OCI-M2 (cell line): ENCODE measurements around the gene SORCS2.
"Not testable (repeated sequence)": the region's sequence is repeated elsewhere in the genome, so short reads cannot be mapped to it uniquely, and the experiment has no call there.

Experiments
- DNase-seq: peaks from one replicate; lab custom pipeline; 2025; ENCODE audit not compliant: unreplicated experiment; lab: John Stamatoyannopoulos, UW

SORCS2 gene

DNA sequence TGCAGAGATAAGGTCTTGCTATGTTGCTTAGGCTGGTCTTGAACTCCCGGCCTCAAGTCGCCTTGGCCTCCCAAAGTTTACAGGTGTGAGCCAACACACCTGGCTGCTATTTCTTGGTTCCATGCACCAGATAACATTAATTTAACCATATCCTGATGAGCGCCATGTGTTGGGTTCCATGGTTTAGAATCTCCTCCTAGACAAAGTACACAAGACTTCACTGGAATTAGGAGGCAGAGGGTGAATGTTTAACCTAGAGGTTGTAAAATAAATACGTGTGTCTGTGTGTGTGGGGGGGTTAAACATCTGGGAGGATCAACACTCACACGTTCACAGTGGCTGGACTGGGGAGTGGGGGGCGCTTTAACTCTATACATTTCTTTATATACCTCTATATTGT lies 32.4 kb upstream of the SORCS2 start:
- no peak for DNase-seq

DNA sequence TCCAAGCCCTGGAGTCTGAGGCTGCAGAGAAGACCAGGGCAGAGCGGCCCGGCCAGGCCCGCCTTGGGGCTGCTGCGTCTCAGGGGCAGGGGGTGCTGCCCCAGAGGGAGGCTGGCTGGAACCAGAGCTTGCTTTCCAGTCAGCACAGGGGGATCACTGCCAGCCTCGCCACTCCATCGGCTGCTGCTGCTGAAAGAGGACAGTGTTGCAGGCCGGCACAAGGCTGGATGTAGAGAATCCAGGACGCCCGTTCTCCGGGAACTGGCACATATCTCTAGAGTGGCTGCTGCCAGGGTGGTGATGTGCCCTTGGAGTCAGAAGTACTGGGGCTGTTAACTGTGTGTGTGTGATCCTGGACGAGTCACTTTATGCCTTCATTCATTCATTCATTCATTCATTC lies 31.9 kb upstream of the SORCS2 start:
- DNase-seq, result no peak

DNA sequence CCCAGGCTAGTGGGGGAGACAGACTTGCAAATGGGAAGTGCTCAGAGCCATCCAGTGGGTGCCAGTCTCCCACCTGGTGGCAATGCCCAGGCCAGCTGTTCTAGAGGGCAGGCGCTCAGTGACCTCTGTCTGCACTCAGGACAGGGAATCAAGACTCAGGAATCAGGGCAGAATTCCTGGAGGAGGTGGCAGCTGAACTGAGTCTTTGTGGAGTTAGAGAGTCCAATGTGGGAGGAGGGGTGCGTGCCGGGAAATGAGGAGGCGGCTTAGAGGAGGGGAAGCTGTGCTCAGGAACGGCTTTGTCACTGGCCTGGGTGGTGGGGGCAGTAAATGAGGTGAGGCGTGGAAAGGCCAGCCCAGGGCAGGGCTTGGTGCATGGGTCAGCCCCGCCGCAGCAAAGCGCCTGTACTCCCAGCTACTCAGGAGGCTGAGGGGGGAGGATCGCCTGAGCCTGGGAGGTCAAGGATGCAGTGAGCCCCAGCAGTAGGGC lies 31.3 kb upstream of the SORCS2 start:
- no peak for DNase-seq

DNA sequence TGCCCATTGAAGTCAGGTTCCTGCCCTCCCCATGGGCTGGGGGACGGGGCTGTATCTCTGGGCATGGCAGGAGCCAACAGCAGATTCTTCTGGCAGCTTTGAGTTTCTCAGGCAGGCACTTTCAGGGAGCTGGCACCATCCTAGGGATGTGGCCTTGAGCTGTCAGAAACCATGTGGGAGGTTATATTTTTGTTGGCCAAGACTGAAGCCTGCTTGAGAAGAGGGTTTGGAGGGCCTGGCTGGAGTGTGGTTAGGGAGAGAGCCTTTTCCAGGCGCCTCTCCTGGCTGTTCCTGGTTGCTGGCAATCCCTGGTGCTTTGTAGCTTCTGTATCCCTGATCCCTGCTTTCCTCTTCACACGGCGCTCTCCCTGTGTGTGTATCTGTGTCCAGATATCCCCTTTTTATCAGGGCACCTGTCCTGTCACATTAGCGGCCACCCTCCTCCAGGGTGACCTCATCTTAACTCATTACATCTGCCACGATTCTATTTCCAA lies 30.6 kb upstream of the SORCS2 start:
- no peak for DNase-seq

DNA sequence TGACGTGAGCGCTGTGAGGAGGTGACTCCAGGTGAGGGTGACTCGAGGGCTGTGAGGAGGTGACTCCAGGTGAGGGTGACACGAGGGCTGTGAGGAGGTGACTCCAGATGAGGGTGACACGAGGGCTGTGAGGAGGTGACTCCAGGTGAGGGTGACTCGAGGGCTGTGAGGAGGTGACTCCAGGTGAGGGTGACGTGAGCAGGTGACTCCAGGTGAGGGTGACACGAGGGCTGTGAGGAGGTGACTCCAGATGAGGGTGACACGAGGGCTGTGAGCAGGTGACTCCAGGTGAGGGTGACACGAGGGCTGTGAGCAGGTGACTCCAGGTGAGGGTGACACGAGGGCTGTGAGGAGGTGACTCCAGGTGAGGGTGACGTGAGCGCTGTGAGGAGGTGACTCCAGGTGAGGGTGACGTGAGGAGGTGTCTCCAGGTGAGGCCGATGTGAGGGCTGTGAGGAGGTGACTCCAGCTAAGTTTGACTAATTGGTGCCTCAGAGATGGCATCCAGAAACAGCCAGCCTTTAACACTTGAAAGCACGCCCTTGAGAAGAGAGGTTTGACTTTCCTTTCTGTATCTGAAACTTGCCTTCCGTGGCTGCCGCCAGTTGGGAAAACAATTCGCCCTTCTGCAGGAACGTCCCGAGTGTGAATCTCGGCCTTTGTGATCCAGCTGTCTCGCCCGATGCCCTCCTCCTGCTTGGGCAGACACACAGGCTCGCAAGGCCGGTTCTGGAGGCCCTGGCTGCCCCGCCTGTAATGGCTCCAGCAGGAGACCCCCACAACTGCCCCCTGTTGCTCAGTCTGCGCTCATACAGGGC lies 27.1 kb upstream of the SORCS2 start:
- not testable (repeated sequence) for DNase-seq

DNA sequence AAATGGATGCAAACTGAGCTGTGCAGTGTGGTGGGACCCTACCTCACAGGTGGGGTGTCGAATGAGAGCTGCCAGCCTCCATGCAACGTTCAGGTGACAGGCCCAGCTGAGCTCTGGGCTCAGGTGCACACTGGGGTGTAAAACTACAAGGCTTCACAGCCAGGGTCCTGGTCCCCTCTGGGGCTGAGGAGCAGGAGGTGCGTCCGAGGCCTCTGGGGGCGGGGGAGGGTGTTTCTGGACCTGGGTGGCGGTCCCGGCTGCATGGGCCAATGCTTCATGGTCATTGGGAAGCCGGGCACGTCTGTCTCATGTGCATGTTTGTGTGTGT lies 26.5 kb upstream of the SORCS2 start:
- DNase-seq, result no peak

DNA sequence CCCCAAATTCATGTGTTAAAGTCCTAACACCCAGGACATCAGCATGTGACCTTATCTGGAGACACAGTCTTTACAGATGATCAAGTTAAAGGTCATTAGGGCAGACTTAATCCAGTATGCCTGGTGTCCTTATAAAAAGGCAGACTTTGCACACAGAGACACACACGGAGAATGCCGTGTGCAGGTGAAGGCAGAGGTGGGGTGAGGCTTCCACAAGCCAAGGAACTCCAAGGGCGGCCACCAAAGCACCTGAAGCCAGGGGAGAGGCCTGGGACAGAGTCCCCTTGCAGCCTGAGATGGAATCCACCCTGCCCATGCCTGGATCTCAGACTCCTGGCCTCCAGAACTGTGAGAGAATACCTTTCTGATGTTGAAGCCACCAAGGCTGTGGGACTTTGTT lies 26.1 kb upstream of the SORCS2 start:
- DNase-seq, result no peak

DNA sequence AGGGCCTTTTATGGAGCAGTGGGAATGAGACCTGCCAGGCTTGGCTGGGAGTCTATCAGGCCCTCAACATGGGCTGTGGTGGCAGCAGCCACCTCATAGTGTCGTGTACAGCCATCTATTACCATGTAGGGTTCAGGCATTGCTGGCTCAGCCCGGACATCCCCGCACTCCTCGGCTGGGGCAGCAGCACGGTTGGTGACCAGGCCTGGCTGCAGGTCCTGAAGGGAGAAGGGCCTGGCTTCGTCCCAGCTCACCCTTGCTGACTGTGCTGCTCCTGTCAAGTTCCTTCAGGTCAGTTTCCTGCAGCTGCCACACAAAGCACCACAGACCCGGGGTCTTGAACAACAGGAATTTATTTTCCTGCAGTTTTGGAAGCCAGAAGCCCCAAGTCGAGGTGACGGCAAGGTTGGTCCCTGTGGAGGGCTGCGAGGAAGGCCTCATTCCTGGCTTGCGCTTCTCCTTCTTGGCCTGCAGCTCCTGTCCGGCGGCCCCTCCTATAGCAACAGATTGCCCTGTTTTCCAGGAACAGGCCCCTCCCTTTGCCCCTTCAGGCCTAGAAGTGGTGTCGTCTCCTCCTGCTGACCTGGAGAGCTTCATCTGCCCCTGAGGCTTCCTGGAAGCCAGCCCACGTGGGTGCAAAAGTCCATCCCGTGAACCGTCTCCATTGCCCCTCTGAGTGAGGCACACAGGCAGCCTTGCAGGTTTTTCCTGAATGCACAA lies 25.2 kb upstream of the SORCS2 start:
- DNase-seq, result no peak

DNA sequence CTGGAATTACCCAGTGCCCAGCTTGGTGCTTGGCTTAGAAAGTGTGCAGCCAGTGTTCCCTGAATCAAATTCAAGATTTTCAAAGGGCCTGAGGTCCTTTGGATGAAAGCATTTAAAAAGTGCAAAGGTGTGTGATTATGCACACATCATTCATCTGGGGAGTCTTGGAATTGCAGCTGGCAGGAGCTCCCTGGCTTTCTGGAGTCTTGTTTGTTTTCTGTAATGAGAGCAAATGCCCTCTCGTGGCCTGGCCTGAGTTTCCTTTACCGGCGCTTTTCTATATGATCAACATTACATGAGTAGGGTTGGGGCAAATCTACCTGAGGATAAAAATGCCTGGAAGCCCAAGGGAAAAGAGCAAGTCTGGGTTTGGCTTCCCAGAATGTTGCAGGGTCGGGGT lies 24.6 kb upstream of the SORCS2 start:
- DNase-seq, result no peak

DNA sequence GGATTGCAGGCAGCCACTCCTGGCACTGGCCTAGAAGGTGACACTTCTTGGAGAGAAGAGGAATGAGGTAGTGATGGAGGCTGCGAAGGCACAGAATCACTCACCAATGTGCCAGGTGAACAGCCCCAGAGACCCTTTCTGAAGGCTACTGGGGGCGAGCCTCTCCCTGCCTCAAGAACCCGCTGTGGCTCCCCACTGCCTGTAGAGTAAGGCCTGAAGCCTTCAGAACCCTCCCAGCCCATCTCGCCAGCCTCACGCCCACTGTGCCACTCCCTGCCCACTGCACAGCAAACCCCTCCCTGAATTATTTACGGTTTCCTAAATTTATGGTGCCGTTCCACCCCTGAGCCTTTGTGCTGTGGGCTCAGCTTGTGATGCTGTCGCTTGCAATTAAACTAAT lies 24.2 kb upstream of the SORCS2 start:
- DNase-seq, result no peak

DNA sequence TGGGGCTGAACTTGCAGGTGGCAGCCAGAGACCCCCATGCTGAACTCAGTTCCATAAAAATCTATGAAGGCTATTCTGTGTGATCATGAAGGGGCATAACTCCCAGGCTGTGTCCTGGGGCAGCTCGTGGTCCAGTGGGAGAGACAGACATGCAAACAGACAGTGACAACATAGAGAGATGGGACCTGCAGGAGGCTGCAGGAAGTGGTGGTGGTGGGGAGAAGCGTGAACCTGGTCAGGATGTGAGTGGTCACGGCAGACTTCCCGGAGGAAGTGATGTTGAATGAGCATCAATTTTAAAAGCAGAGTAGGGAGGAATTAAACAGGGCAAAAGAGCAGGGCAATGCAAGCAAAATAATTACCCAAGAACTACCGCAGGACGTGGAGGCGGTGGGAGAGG lies 23.2 kb upstream of the SORCS2 start:
- DNase-seq, result no peak

DNA sequence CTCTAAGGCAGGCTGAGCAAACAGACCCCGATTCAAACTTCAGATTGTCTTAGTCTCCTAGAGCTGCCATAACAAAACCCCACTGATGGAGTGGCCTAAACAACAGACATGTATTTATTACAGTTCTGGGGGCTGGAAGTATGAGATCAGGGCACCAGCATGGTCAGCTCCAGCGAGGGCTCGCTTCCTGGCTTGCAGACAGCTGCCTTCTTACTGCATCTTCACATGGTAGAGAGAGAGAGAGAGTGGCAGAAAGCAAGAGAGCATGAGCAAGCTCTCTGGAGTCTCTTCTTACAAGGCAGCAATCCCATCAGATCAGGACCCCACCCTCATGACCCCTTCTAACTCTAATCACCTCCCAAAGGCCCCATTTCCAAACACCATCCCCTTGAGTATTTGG lies 22.3 kb upstream of the SORCS2 start:
- DNase-seq, result no peak

DNA sequence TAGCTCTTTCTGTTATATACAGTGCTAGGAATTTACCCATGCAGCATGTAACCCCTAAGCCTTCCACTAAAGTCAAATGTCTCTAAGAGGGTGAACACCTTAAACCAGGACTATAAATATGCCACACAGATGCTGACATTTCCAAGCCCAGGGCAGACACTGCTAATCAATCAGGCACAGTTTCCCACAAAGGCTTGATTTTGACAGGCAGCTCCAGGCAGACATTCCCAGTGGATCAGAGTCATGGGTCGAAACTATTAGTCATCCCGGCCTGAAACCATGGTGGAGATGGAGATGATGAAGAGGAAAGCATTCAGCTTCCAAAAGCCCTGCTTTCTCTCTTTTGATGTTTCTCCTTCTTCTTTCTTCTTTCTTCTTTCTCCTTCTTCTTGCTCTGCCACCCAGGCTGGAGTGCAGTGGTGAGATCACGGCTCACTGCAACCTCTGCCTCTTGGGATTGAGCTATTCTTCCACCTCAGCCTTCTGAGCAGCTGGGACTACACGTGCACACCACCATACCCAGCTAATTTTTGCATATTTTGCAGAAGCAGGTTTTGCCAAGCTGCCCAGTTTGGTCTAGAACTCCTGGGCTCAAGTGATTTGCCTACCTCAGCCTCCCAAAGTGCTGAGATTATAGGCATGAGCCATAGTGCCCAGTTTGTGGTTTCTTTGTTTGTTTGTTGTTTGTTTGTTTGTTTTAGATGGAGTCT lies 21.0 kb upstream of the SORCS2 start:
- no peak for DNase-seq

DNA sequence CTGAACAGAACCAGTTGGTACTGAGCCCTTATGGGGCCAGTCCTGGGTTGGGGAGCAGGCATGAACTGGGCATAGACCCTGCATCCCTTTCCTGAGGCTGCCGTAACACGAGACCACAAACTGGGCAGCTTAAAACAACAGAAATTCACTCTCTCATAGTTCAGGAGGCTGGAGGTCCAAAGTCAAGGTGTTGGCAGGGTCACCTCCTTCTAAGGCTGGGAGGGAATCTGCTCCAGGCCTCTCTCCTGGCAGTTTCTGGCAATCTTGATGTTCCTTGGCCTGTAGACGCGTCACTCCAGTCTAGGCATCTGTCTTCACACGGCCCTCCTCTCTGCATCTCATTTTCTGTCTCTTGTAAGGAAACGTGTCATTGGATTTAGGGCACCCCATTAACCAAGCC lies 19.8 kb upstream of the SORCS2 start:
- no peak for DNase-seq

DNA sequence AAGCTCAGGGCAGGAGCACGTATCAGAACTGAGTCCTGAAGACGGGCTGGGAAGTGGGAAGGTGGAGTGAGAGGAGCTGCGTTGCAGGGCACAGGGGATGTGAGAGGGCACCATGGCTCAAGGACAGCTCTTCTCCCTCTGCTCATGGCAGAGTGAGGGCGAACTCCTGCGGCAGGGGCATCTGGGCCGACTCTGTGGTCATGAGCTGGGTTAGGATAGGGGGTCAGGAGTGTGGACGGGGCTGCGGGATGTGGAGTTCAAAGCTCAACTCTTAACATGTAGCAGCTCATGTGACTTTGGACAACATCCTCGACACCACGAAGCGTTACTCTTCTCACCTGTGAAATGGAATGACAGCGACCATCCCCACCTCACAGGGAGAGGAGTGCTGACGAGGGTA lies 19.4 kb upstream of the SORCS2 start:
- no peak for DNase-seq

DNA sequence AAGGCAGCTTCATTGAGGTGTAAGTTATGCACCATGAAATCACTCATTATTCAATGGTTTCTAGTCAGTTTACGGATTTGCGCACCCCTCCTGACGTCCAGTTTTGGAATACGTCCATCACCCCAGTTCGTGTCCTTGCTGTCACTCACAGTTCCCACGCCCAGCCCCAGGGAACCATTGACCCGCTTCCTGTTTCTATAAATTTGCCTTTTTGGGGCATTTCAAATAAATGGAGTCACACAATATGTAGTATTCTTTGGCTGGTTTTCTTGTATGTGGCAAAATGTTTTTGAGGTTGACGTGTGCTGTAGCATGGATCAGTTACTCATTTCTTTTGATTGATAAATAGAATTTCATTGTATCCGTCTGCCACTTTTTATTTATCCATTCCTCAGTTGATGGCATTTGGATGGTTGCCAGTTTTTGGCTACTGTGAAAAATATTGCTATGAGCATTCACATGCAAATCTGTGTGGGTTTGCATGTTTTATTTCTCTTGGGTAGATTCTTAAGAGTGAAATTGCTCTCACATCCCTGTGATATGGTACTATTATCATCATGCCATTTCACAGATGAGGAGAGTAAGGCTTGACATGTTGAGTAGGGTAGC lies 18.4 kb upstream of the SORCS2 start:
- no peak for DNase-seq

DNA sequence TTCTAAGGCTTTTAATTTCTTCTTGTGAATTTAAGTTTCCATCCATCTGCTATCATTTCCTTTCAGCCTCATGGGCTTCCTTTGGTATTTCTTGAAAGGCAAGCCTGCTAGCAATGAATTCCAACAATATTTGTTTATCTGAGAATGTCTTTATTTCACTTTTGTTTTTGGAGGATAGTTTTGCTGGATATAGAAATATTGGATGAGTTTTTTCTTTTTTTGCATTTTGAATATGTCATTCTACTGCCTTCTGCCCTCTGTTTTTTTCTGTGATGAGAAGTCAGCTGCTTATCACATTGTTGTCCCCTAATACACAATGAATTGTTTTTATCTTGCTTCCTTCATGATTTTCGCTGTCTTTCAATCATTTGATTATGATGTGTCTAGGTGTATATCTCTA lies 13.2 kb upstream of the SORCS2 start:
- DNase-seq, result no peak

DNA sequence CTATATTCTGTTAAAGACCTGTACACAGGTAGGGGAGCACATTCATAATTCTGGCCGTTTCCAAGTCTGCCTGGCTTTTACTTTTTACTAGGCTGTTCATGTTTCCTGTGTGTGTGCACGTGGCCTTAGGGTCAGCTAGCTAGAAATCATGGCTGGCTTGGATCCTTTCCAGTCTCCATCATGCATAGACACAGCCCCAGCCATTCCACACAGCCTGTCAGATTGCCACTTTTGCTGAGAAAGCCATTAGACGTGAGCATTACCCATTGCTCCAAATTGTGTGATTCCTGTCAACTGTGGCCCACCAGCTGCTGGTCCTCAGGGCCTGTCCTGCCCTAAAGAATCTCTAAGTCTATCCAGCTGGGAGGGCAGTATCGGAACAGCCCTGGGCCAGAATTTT lies 11.4 kb upstream of the SORCS2 start:
- no peak for DNase-seq

DNA sequence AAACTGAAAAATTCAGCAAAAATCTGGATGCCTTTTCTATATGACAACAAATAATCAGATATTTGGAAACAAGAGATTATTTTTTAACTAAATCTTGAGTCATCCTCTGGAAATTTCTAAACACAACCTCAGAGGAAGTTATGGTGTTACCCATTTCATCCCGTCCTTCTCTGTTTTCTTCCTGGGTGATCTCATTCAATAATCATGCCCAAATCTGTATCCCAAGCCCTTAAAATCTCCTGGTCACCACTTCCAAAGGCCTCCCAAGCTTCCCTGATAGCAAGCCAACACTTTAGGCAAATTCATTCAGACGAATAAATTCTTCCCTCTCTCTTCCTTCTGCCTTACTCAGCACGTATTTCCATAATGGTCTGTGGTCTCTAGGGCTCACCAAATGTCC lies 9.7 kb upstream of the SORCS2 start:
- no peak for DNase-seq

DNA sequence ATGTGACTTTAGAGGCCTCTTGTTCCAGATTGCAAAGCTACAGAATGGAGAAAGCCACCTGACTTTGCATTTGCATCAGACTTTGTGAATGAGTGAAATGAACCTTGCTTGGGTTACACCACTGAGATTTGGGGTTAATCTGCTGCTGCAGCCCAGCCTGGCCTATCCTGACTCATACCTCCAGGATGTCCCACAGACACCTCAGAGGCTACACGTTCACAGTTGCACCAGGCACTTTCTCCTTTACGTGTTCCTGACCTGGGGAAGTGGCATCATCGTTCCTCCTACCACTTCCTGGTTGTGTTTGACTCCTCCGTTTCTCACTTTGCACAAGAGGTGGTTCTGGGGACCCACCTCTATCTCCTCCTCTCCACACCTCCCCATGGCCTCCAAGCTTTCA lies 9.2 kb upstream of the SORCS2 start:
- no peak for DNase-seq

DNA sequence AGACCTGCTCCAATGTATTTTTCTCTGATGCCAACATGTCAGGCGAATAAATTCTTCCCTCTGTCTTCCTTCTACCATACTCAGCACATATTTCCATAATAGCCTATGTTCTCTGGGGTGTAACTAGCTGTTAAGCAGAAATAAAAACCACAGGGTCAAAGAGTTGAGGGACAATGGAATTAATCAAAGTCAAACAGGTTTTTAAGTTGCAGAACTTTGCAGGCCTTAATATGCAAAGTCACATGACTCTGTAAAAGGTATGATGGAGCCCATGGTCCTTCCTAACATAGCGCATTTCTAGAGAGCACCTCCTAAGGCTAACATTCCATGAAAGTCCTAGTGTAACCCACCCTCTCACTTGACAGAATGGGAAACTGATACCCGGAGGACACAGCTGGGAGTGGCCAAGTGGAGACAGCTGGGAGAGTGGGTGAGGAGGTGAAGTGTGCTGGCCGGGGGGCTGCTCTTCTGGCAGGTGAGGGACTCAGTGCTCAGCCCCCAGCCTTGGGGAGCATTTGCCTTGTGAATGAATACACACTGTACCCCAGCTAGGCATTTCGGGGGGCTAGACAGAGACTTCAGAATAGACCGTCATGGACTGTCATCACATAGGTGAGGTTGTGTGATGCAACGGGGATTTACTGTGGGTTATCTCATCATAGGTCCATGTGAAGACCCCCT lies 8.4 kb upstream of the SORCS2 start:
- no peak for DNase-seq
